Calu3 (cell line): ENCODE results near the gene APOBEC3C. TPM values are rescaled to one million over a fixed set of nuclear protein-coding genes. Genes with fewer than 3 reads are reported as not detected.
"Not testable (repeated sequence)": the region's sequence is repeated elsewhere in the genome, so short reads cannot be mapped to it uniquely, and the experiment has no call there.

ENCODE experiments used
- BruUV-seq: library from RNA; stranded (reverse); fragments of 400-500 nt; replicated peaks from 2 replicates; lab custom pipeline; 2021; lab: Mats Ljungman, UMichigan
- CTCF ChIA-PET: fragments of 300-600 bp; sonication (Branson Sonifier 250); formaldehyde crosslinking; loops from one replicate; lab custom pipeline; 2022; ENCODE audit warnings: antibody characterized with exemption; lab: Charles Lee
- DNase-seq: peaks from one replicate; pipeline ENCODE4 v3.0.0; 2022
- H3K27ac Mint-ChIP-seq: one replicate; pipeline ENCODE4 v1.8.0; 2022; ENCODE audit warnings: mixed read lengths; ENCODE audit not compliant: unreplicated experiment
- H3K27me3 Mint-ChIP-seq: one replicate; pipeline ENCODE4 v1.8.0; 2022; ENCODE audit warnings: mixed read lengths; ENCODE audit not compliant: unreplicated experiment
- H3K36me3 Mint-ChIP-seq: one replicate; pipeline ENCODE4 v1.8.0; 2022; ENCODE audit warnings: mild to moderate bottlenecking, moderate library complexity, mixed read lengths; ENCODE audit not compliant: insufficient read depth, unreplicated experiment
- H3K4me1 Mint-ChIP-seq: one replicate; pipeline ENCODE4 v1.8.0; 2022; ENCODE audit warnings: mild to moderate bottlenecking, low read depth, mixed read lengths; ENCODE audit not compliant: unreplicated experiment
- H3K4me3 Mint-ChIP-seq: one replicate; pipeline ENCODE4 v1.8.0; 2022; ENCODE audit warnings: mild to moderate bottlenecking, low read depth, moderate library complexity, mixed read lengths; ENCODE audit not compliant: unreplicated experiment
- H3K9me3 Mint-ChIP-seq: one replicate; pipeline ENCODE4 v1.8.0; 2022; ENCODE audit warnings: low read depth, mixed read lengths; ENCODE audit not compliant: unreplicated experiment
- CTCF ChIP-seq: fragments of 200-600 bp; IDR thresholded peaks from one replicate; pipeline ENCODE4 v1.8.0; 2022; ENCODE audit warnings: antibody characterized with exemption; ENCODE audit not compliant: unreplicated experiment
- intact Hi-C: fragments of 100-400 bp; cut with micrococcal nuclease; formaldehyde crosslinking; loops from one replicate; pipeline ENCODE4 v1.10.0; 2022; ENCODE audit not compliant: unreplicated experiment
- total RNA-seq: library from RNA; stranded (reverse); gene quantifications from 2 replicates; pipeline ENCODE4 v1.2.3, GENCODE V29; 2022

The APOBEC3C gene
- total RNA-seq, 1 experiment from 2014 or later, result 22.2 TPM

GRCh38 chr22:38997518-38997917, 16.5 kb upstream of the APOBEC3C start:
- Mint-ChIP-seq H3K36me3 (no peaks in the 10 kb centered on the region), H3K4me1 (no peaks in the 10 kb centered on the region)

GRCh38 chr22:39003165-39003638, 10.9 kb upstream of the APOBEC3C start:
- Mint-ChIP-seq H3K27me3 (no peaks in the 10 kb centered on the region), H3K4me3 (no peak overlapping the region), H3K36me3 (peaks cover 3% of the 10 kb centered on the region), H3K4me1 (no peaks in the 10 kb centered on the region), H3K27ac (no peak overlapping the region), H3K9me3 (peaks cover 2% of the 10 kb centered on the region)
- CTCF ChIA-PET, result interaction anchor here (0.6 to 2.9 kb wide), 15 partner anchors 18 to 1092 kb away, joined by 3 to 33 read pairs (median 6); partner anchors contain the start of genes APOBEC3B and CBX6
- intact Hi-C loops, result loop anchor here (1.0 kb wide), 2 partner anchors 78 to 133 kb away; no protein-coding TSS in a partner anchor
- no TSS peak for BruUV-seq
- peak; percentile 76 for TF ChIP-seq CTCF
- DNase-seq, result peak; percentile 85

More at GRCh38 chr22:38997518-38997917, 16.5 kb upstream of the APOBEC3C start:
- no peak for DNase-seq
- H3K9me3 Mint-ChIP-seq, result peaks cover 4% of the 10 kb centered on the region
- no peak for TF ChIP-seq CTCF
- BruUV-seq, result no TSS peak
- intact Hi-C loops, result no loop called here
- CTCF ChIA-PET, result no interaction called here
- H3K27ac Mint-ChIP-seq, result no peak overlapping the region
- H3K27me3 Mint-ChIP-seq, result no peaks in the 10 kb centered on the region
- H3K4me3 Mint-ChIP-seq, result no peak overlapping the region

- peaks cover 3% of the 10 kb centered on the region for H3K36me3 Mint-ChIP-seq
- CTCF ChIA-PET, result interaction anchor here (1.4 kb wide), 1 partner anchor 111 kb away, joined by 3 read pairs; no protein-coding TSS in a partner anchor
Observed at GRCh38 chr22:39007177-39007576, 6.9 kb upstream of the APOBEC3C start.

GRCh38 chr22:39008271-39008850, 5.7 kb upstream of the APOBEC3C start:
- not testable (repeated sequence) for H3K27me3 Mint-ChIP-seq, H3K9me3 Mint-ChIP-seq, H3K27ac Mint-ChIP-seq, BruUV-seq, H3K36me3 Mint-ChIP-seq, H3K4me3 Mint-ChIP-seq, H3K4me1 Mint-ChIP-seq, DNase-seq
- CTCF ChIA-PET, result interaction anchor here (0.6 kb wide), 1 partner anchor 113 kb away, joined by 3 read pairs; no protein-coding TSS in a partner anchor
- intact Hi-C loops, result loop anchor here (5.0 kb wide), 1 partner anchor 309 kb away; the partner anchor contains the start of gene RPL3

More at GRCh38 chr22:39007177-39007576, 6.9 kb upstream of the APOBEC3C start:
- Mint-ChIP-seq H3K4me1 (no peaks in the 10 kb centered on the region), H3K4me3 (no peak overlapping the region), H3K27ac (no peak overlapping the region), H3K9me3 (no peaks in the 10 kb centered on the region), H3K27me3 (no peaks in the 10 kb centered on the region)
- intact Hi-C loops, result loop anchor here (1.0 to 5.0 kb wide), 2 partner anchors 111 to 310 kb away; partner anchors contain the start of gene RPL3
- BruUV-seq, result no TSS peak
- no peak for TF ChIP-seq CTCF
- no peak for DNase-seq

GRCh38 chr22:39010946-39011345, 3.1 kb upstream of the APOBEC3C start:
- intact Hi-C loops, result no loop called here
- no peak for TF ChIP-seq CTCF
- CTCF ChIA-PET, result no interaction called here
- Mint-ChIP-seq H3K27ac (no peak overlapping the region), H3K36me3 (peaks cover 7% of the 10 kb centered on the region), H3K27me3 (no peaks in the 10 kb centered on the region), H3K9me3 (no peaks in the 10 kb centered on the region), H3K4me1 (no peaks in the 10 kb centered on the region), H3K4me3 (no peak overlapping the region)
- no TSS peak for BruUV-seq
- DNase-seq, result no peak
